ENCODE measurements around the gene SAP30L. TPM values are rescaled to one million over a fixed set of nuclear protein-coding genes. Genes with fewer than 3 reads are reported as not detected.

SAP30L gene
- total and polyA plus RNA-seq, 7 donors = 17.8 to 51.7 (median 36.0) TPM

DNA sequence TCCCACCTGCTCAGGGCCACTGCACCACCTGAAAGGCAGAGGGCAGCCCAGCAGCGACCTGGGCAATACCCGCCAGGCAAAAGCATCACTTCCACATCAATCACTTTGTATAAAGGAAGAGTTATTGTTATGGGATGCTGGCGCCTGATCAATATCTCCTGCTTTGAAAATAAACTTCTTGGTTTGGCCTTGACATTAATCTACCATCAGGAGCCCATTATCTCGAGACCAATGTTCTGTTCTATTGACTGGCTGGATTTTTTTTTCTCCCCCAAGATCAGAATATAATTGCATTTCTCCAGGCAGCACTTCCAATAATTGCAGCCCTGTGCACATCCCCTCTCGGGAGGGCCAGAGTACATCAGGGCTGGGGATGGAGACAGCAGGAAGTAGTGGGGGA, 44.4 kb upstream of the SAP30L start:
- no peak for DNase-seq
- TF ChIP-seq POLR2A (IDR thresholded peaks at IDR 0.05) = no peak
- TF ChIP-seq, protein P1, sequence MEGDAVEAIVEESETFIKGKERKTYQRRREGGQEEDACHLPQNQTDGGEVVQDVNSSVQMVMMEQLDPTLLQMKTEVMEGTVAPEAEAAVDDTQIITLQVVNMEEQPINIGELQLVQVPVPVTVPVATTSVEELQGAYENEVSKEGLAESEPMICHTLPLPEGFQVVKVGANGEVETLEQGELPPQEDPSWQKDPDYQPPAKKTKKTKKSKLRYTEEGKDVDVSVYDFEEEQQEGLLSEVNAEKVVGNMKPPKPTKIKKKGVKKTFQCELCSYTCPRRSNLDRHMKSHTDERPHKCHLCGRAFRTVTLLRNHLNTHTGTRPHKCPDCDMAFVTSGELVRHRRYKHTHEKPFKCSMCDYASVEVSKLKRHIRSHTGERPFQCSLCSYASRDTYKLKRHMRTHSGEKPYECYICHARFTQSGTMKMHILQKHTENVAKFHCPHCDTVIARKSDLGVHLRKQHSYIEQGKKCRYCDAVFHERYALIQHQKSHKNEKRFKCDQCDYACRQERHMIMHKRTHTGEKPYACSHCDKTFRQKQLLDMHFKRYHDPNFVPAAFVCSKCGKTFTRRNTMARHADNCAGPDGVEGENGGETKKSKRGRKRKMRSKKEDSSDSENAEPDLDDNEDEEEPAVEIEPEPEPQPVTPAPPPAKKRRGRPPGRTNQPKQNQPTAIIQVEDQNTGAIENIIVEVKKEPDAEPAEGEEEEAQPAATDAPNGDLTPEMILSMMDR (IDR thresholded peaks at IDR 0.05) = no peak
- TF ChIP-seq POLR2AphosphoS5 (IDR thresholded peaks at IDR 0.05) = no peak
- TF ChIP-seq EP300 (IDR thresholded peaks at IDR 0.05) = no peak
- intact Hi-C loops (cut with DNase I) = no loop called here
- Histone ChIP-seq H3K4me3 (no peak overlapping the region), H3K4me1 (peaks cover 0 to 16% (median 12%) of the 10 kb centered on the region in 4 donors), H3K27ac (no peak overlapping the region), H3K36me3 (no peaks in the 10 kb centered on the region), H3K9me3 (no peaks in the 10 kb centered on the region), H3K27me3 (no peaks in the 10 kb centered on the region)
- WGBS, 2 donors = 88 to 89% methylated on average over 5 of the region's 5 CpGs

DNA sequence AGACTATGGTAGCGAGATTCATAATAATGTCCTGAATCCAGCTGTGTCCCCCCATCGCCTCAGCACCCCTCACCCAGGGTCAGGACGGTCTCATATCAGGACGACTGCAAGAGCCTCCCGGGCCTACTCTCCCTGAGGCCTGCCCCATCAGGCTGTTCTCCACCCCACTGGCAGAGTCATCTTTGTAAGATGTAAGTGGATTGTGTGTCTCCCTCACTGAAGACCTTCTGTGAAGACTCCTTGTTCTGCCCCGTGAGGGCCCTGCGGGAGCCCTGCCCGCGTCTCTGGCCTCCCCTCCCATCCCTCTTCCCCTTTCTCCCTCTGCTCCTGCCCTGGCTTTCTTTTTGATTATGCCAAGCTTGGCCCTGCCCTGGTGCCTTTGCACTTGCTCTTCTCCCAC, 43.9 kb upstream of the SAP30L start:
- peaks cover 0 to 16% (median 12%) of the 10 kb centered on the region in 4 donors for H3K4me1 ChIP-seq
- WGBS, 2 donors = 96 to 98% methylated on average over 9 of the region's 9 CpGs
- TF ChIP-seq POLR2A (IDR thresholded peaks at IDR 0.05) (no peak), EP300 (IDR thresholded peaks at IDR 0.05) (no peak), POLR2AphosphoS5 (IDR thresholded peaks at IDR 0.05) (no peak)
- TF ChIP-seq, protein P1 (IDR thresholded peaks at IDR 0.05) = no peak
- H3K27ac ChIP-seq = no peak overlapping the region
- H3K27me3 ChIP-seq = no peaks in the 10 kb centered on the region
- no peaks in the 10 kb centered on the region for H3K9me3 ChIP-seq
- DNase-seq = no peak
- H3K4me3 ChIP-seq = no peak overlapping the region
- intact Hi-C loops (cut with DNase I) = no loop called here
- H3K36me3 ChIP-seq = no peaks in the 10 kb centered on the region

DNA sequence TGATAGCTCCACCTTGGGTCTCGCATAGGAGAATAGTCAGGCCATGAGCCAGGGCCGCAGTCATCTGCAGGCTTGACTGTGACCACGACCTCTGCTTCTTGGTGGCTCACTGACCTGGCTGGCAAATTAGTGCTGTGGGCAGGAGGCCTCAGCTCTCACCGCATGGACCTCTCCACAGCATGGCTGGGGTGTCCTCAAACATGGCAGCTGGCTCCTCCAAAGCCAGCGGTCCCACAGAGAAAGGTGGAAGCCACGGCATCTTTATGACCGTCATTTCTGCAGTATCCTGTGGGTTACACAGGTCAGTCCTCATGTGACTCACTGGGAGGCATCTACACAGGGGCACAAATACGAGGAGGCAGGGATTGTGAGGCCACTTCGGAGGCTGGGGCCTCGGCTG, 43.2 kb upstream of the SAP30L start:
- Histone ChIP-seq H3K9me3 (no peaks in the 10 kb centered on the region), H3K27me3 (no peaks in the 10 kb centered on the region), H3K36me3 (no peaks in the 10 kb centered on the region), H3K27ac (no peak overlapping the region), H3K4me3 (no peak overlapping the region), H3K4me1 (peaks cover 0 to 16% (median 12%) of the 10 kb centered on the region in 4 donors)
- intact Hi-C loops (cut with DNase I) = no loop called here
- 93 to 94% methylated on average over 10 of the region's 10 CpGs for WGBS, 2 donors
- no peak for DNase-seq
- no peak for TF ChIP-seq POLR2A (IDR thresholded peaks at IDR 0.05)
- no peak for TF ChIP-seq POLR2AphosphoS5 (IDR thresholded peaks at IDR 0.05)
- TF ChIP-seq EP300 (IDR thresholded peaks at IDR 0.05) = no peak
- TF ChIP-seq, protein P1 (IDR thresholded peaks at IDR 0.05) = no peak

DNA sequence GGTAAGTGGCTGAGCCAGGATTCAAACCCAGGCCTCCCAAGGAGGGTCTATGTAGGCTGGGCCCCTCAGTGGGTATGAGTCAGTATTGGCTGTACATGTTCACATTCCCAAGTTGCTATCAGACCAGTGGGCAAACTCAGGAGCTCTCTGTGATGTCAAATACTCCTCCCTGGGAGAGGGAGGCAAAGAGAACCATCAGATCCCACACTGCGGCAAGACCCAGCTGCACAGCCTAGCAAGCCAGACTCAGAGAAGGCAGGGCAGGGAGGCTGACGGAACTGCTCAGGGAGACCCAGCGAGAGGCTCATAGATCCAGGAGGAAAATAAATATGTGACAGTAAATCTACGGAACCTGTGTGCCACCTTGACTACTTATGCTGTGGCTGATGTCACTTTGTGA, 42.6 kb upstream of the SAP30L start:
- intact Hi-C loops (cut with DNase I) = no loop called here
- TF ChIP-seq, protein P1 (IDR thresholded peaks at IDR 0.05) = no peak
- TF ChIP-seq EP300 (IDR thresholded peaks at IDR 0.05) (no peak), POLR2A (IDR thresholded peaks at IDR 0.05) (no peak), POLR2AphosphoS5 (IDR thresholded peaks at IDR 0.05) (no peak)

DNA sequence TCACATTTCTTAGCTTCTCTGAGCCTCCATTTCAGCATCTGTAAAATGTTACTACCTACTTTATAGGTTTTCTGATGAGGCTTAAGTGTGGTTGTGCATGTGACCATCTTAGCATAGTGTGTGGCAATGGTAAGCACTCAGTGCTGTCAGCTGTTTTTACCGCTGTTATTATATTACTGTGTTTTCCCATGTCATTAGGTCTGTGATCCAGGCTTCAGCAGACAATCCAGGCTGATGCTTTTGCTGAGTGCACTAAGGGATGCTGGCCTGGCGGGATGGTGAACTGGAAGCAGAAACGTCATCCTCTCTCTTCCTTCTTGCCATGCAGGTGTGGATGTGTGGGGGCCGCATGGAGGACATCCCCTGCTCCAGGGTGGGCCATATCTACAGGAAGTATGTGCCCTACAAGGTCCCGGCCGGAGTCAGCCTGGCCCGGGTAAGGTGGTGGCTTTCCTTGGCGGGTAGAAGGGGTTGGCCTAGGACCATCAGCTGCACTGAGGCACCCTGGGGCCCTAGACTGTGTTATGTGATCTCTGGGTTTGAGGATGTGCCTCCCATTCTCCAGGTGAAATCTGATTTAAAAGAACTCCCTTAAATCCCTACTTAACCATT, 41.9 kb upstream of the SAP30L start:
- Histone ChIP-seq H3K27ac (no peak overlapping the region), H3K36me3 (no peaks in the 10 kb centered on the region), H3K27me3 (no peaks in the 10 kb centered on the region), H3K9me3 (no peaks in the 10 kb centered on the region), H3K4me1 (peaks cover 0 to 16% (median 12%) of the 10 kb centered on the region in 4 donors), H3K4me3 (no peak overlapping the region)
- intact Hi-C loops (cut with DNase I) = loop anchor here (1.0 kb wide), 1 partner anchor 214 kb away; the partner anchor contains the start of gene GALNT10
- TF ChIP-seq POLR2AphosphoS5 (IDR thresholded peaks at IDR 0.05) (no peak), EP300 (IDR thresholded peaks at IDR 0.05) (no peak), POLR2A (IDR thresholded peaks at IDR 0.05) (no peak)
- TF ChIP-seq, protein P1 (IDR thresholded peaks at IDR 0.05) = no peak
- WGBS, 2 donors = 93 to 94% methylated on average over 8 of the region's 8 CpGs
- no peak for DNase-seq

More for the DNA sequence above, 42.6 kb upstream of the SAP30L start:
- Histone ChIP-seq H3K36me3 (no peaks in the 10 kb centered on the region), H3K27ac (no peak overlapping the region), H3K4me3 (no peak overlapping the region), H3K27me3 (no peaks in the 10 kb centered on the region), H3K9me3 (no peaks in the 10 kb centered on the region), H3K4me1 (peaks cover 0 to 16% (median 12%) of the 10 kb centered on the region in 4 donors)
- no peak for DNase-seq
- 98% methylated on average over 4 of the region's 4 CpGs for WGBS, 2 donors

All from sigmoid colon (tissue), 7 donors.